SK-N-SH (cell line): ENCODE measurements around the gene LRMDA. TPM values are rescaled to one million over a fixed set of nuclear protein-coding genes. Genes with fewer than 3 reads are reported as not detected.

Experiments
- CTCF ChIA-PET: fragments of 300-600, 350-600 bp; formaldehyde crosslinking; extraction: SDS; loops from one replicate; lab custom pipeline; 2021; lab: Yijun Ruan, JAX
- POLR2A ChIA-PET: fragments of 350-600 bp; sonication (Branson Sonifier 250); formaldehyde crosslinking; extraction: SDS; loops from one replicate; lab custom pipeline; 2020; ENCODE audit warnings: antibody characterized with exemption, inconsistent platforms; lab: Yijun Ruan, JAX
- DNase-seq: peaks from one replicate; pipeline ENCODE4 v3.0.0; 2012
- H2AFZ ChIP-seq: fragments of 200-600 bp; sonication (generic); 2 replicates; pipeline ENCODE4 v1.8.1; 2016; ENCODE audit warnings: antibody characterized with exemption, mild to moderate bottlenecking, low read depth
- H3F3A ChIP-seq: fragments of 200-600 bp; sonication (generic); replicated peaks from 2 replicates; pipeline ENCODE3; 2016; ENCODE audit warnings: antibody characterized with exemption, mild to moderate bottlenecking; ENCODE audit not compliant: insufficient read depth
- H3K27ac ChIP-seq, 2 experiments: fragments of 200-500 bp in 1 of 2; fragments of 200-600 bp in 1 of 2; sonication (Bioruptor generic) in 1 of 2; sonication (generic), shearing (Covaris generic) in 1 of 2; 2 replicates each; pipeline versions ENCODE4 v1.5.1 to v1.6.1; 2014 to 2016; ENCODE audit warnings: low read depth in 2 of 2, inconsistent platforms in 1 of 2, low read length in 1 of 2, mild to moderate bottlenecking in 1 of 2, mixed read lengths in 1 of 2
- H3K27me3 ChIP-seq: fragments of 200-600 bp; sonication (generic), shearing (Covaris generic); 2 replicates; pipeline ENCODE4 v1.6.1; 2016; ENCODE audit warnings: mixed run types; ENCODE audit not compliant: insufficient read depth
- H3K36me3 ChIP-seq, 2 experiments: fragments of 200-500 bp in 1 of 2; fragments of 200-600 bp in 1 of 2; sonication (Bioruptor generic) in 1 of 2; sonication (generic) in 1 of 2; replicated peaks in 1 of 2; 2 replicates each; pipeline versions ENCODE3 to v1.5.1; 2014 to 2016; ENCODE audit warnings: low read length in 1 of 2, mild to moderate bottlenecking in 1 of 2; ENCODE audit not compliant: insufficient read depth in 2 of 2, control insufficient read depth in 1 of 2
- H3K4me1 ChIP-seq, 2 experiments: fragments of 200-500 bp in 1 of 2; fragments of 200-600 bp in 1 of 2; sonication (Bioruptor generic) in 1 of 2; sonication (generic), shearing (Covaris generic) in 1 of 2; 2 replicates each; pipeline versions ENCODE4 v1.5.1 to v1.6.1; 2014 to 2016; ENCODE audit warnings: low read depth in 1 of 2, low read length in 1 of 2, mixed run types in 1 of 2; ENCODE audit not compliant: insufficient read depth in 2 of 2, control insufficient read depth in 1 of 2
- H3K4me2 ChIP-seq: fragments of 200-600 bp; sonication (generic), shearing (Covaris generic); 2 replicates; pipeline ENCODE4 v1.6.1; 2017; ENCODE audit warnings: mixed run types
- H3K4me3 ChIP-seq, 2 experiments: fragments of 200-500 bp in 1 of 2; fragments of 200-600 bp in 1 of 2; sonication (Bioruptor generic) in 1 of 2; sonication (generic), shearing (Covaris generic) in 1 of 2; 2 replicates each; pipeline versions ENCODE4 v1.5.1 to v1.8.1; 2014 to 2016; ENCODE audit warnings: low read depth in 2 of 2, inconsistent platforms in 1 of 2, low read length in 1 of 2, mild to moderate bottlenecking in 1 of 2, mixed read lengths in 1 of 2, moderate library complexity in 1 of 2
- H3K79me2 ChIP-seq: fragments of 200-600 bp; sonication (generic); 2 replicates; pipeline ENCODE4 v1.8.1; 2017; ENCODE audit warnings: mild to moderate bottlenecking; ENCODE audit not compliant: insufficient read depth
- H3K9ac ChIP-seq: fragments of 200-600 bp; sonication (generic); 2 replicates; pipeline ENCODE4 v1.6.1; 2017; ENCODE audit warnings: mixed run types
- H3K9me2 ChIP-seq: fragments of 200-600 bp; sonication (generic); 2 replicates; pipeline ENCODE4 v1.6.1; 2017; ENCODE audit warnings: mixed run types
- H3K9me3 ChIP-seq: fragments of 200-600 bp; sonication (generic); 2 replicates; pipeline ENCODE4 v1.6.1; 2017; ENCODE audit warnings: mixed run types, mild to moderate bottlenecking, moderate library complexity
- H4K20me1 ChIP-seq: fragments of 200-600 bp; sonication (generic); 2 replicates; pipeline ENCODE4 v1.6.1; 2017; ENCODE audit warnings: mild to moderate bottlenecking, mixed run types; ENCODE audit not compliant: insufficient read depth
- CHD2 ChIP-seq: fragments of 150-350 bp; IDR thresholded peaks from 2 replicates; pipeline ENCODE4 v1.6.1; 2018; ENCODE audit warnings: low read length; ENCODE audit not compliant: partially characterized antibody
- EP300 ChIP-seq, 2 experiments: IDR thresholded peaks; 2 replicates each; pipeline versions ENCODE4 v1.4.0 to v1.6.1; 2012; ENCODE audit warnings: borderline replicate concordance in 1 of 2, low read depth in 1 of 2, low read length in 1 of 2
- EZH2phosphoT487 ChIP-seq: fragments of 200-600 bp; sonication (generic); IDR thresholded peaks from 2 replicates; pipeline ENCODE4 v1.6.1; 2017; ENCODE audit warnings: low read depth, mixed run types, mild to moderate bottlenecking, antibody characterized with exemption, moderate library complexity, borderline replicate concordance
- FOXJ3 ChIP-seq: sonication (generic); formaldehyde crosslinking; IDR thresholded peaks from 2 replicates; pipeline ENCODE4 v1.5.1; 2020; ENCODE audit warnings: mild to moderate bottlenecking, missing genetic modification reagents
- FOXM1 ChIP-seq: IDR thresholded peaks from 2 replicates; pipeline ENCODE4 v1.4.0; 2012; ENCODE audit warnings: low read depth, mild to moderate bottlenecking
- GABPA ChIP-seq: IDR thresholded peaks from 2 replicates; pipeline ENCODE4 v1.4.0; 2012; ENCODE audit warnings: low read depth, mild to moderate bottlenecking
- GATA2 ChIP-seq: sonication (generic); formaldehyde crosslinking; IDR thresholded peaks from 2 replicates; pipeline ENCODE4 v1.5.0; 2020; ENCODE audit warnings: mild to moderate bottlenecking, missing genetic modification reagents
- JUND ChIP-seq: IDR thresholded peaks from 2 replicates; pipeline ENCODE4 v1.4.0; 2012
- MEF2A ChIP-seq: IDR thresholded peaks from 2 replicates; pipeline ENCODE4 v1.4.0; 2012; ENCODE audit warnings: low read depth, borderline replicate concordance
- MXI1 ChIP-seq: IDR thresholded peaks from 2 replicates; pipeline ENCODE4 v1.6.1; 2012; ENCODE audit warnings: mild to moderate bottlenecking, low read depth, low read length, improper control_type of control experiment
- NFIC ChIP-seq: IDR thresholded peaks from 2 replicates; pipeline ENCODE4 v1.4.0; 2012; ENCODE audit warnings: borderline replicate concordance
- NRF1 ChIP-seq: IDR thresholded peaks from 2 replicates; pipeline ENCODE4 v1.6.1; 2012; ENCODE audit warnings: low read depth, mild to moderate bottlenecking, low read length
- POLR2AphosphoS5 ChIP-seq: IDR thresholded peaks from 2 replicates; pipeline ENCODE4 v1.6.1; 2012; ENCODE audit warnings: low read depth, low read length
- RAD21 ChIP-seq: IDR thresholded peaks from 2 replicates; pipeline ENCODE4 v1.6.1; 2012; ENCODE audit warnings: mild to moderate bottlenecking, low read length
- RCOR1 ChIP-seq: fragments of 150-350 bp; IDR thresholded peaks from 2 replicates; pipeline ENCODE4 v1.6.1; 2017; ENCODE audit warnings: antibody characterized with exemption, low read length
- RFX5 ChIP-seq: IDR thresholded peaks from 2 replicates; pipeline ENCODE4 v1.6.1; 2012; ENCODE audit warnings: mild to moderate bottlenecking, improper control_type of control experiment, low read length
- SIN3A ChIP-seq: IDR thresholded peaks from 2 replicates; pipeline ENCODE4 v1.6.1; 2012; ENCODE audit warnings: low read depth, mild to moderate bottlenecking, low read length, moderate library complexity, borderline replicate concordance
- SMC3 ChIP-seq: IDR thresholded peaks from 2 replicates; pipeline ENCODE4 v1.6.1; 2012; ENCODE audit warnings: low read depth, low read length, improper control_type of control experiment
- TAF1 ChIP-seq: IDR thresholded peaks from 2 replicates; pipeline ENCODE4 v1.6.1; 2012; ENCODE audit warnings: low read depth, mild to moderate bottlenecking, low read length, moderate library complexity, borderline replicate concordance
- TCF12 ChIP-seq: IDR thresholded peaks from 2 replicates; pipeline ENCODE4 v1.4.0; 2012
- YY1 ChIP-seq: IDR thresholded peaks from 2 replicates; pipeline ENCODE4 v1.4.0; 2012; ENCODE audit warnings: low read depth, mild to moderate bottlenecking
- WGBS: methylation state at CpG from one replicate; pipeline ENCODE4 v1.1.6; 2017; ENCODE audit warnings: low lambda C conversion rate; 5-methylcytosine and 5-hydroxymethylcytosine counted together
- polyA plus RNA-seq, 3 experiments: library from polyadenylated mRNA; depleted of rRNA; stranded (reverse); fragments of >200 nt; gene quantifications; 2 replicates each; pipeline ENCODE4 v1.2.3, GENCODE V29; 2012
- TF ChIP-seq, protein P1 (sequence below): IDR thresholded peaks from 2 replicates; pipeline ENCODE4 v1.6.1; 2012; ENCODE audit warnings: mild to moderate bottlenecking, low read depth, low read length, moderate library complexity
- TF ChIP-seq, protein P2 (sequence below): IDR thresholded peaks from 2 replicates; pipeline ENCODE4 v1.4.0; 2012; ENCODE audit warnings: low read depth, borderline replicate concordance
- TF ChIP-seq, protein P3 (sequence below): fragments of 150-350 bp; IDR thresholded peaks from 2 replicates; pipeline ENCODE4 v1.6.1; 2017; ENCODE audit warnings: antibody characterized with exemption, low read length, low read depth, borderline replicate concordance
- TF ChIP-seq, protein P4 (sequence below): IDR thresholded peaks from 2 replicates; pipeline ENCODE4 v1.4.0; 2012; ENCODE audit warnings: low read depth, borderline replicate concordance
- TF ChIP-seq, protein P5 (sequence below): IDR thresholded peaks from 2 replicates; pipeline ENCODE4; 2012

Gene LRMDA
- polyA plus RNA-seq, 1 of the 3 experiments (the other 2 are of a cell fraction) = 0.95 TPM

DNA sequence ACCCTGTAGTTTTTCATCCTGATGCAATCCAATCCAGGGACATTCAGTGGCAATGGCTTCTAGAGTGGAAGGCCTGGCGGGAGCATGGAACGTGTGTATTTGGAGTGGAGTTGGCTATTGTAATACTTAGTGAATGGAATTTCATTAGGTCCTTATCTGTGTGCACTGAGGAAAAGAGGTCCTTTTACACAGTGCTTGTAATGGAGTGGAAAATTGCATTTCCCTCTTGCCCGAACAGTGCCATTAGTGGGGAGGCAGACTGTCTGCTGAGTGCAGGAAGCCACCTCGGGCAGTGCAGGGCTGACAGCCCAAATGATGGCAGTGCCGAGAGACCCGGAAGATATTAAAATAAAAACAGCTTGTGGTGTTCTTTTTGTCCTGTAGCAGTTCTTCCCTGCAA lies 786.6 kb downstream of the LRMDA start:
- Histone ChIP-seq H3K9me2 (no peaks in the 10 kb centered on the region), H4K20me1 (no peaks in the 10 kb centered on the region), H3K9me3 (no peaks in the 10 kb centered on the region), H2AFZ (no peak overlapping the region), H3K9ac (no peak overlapping the region), H3F3A (no peaks in the 10 kb centered on the region), H3K4me2 (no peak overlapping the region), H3K27ac (peak overlapping the region in 1 of 2 experiments; percentile 90; a peak in 2 of 4 replicates), H3K27me3 (no peaks in the 10 kb centered on the region), H3K36me3 (no peaks in the 10 kb centered on the region), H3K4me3 (no peak overlapping the region), H3K4me1 (peaks cover 0 to 11% of the 10 kb centered on the region in 2 experiments; a peak in 2 of 4 replicates), H3K79me2 (no peaks in the 10 kb centered on the region)
- WGBS = 42% methylated on average over 6 of the region's 6 CpGs
- peak; percentile 70 for DNase-seq
- POLR2A ChIA-PET = interaction anchor here (0.7 kb wide), 1 partner anchor 816 kb away, joined by 3 read pairs; the partner anchor contains the start of gene ZNF503
- CTCF ChIA-PET = no interaction called here
- TF ChIP-seq TAF1 (no peak), RAD21 (peak; percentile 25), MXI1 (peak; percentile 20; the same call in 1 of the 2 replicates), TCF12 (no peak), JUND (no peak), YY1 (no peak), NFIC (no peak), SIN3A (no peak), FOXM1 (no peak), EZH2phosphoT487 (no peak), POLR2AphosphoS5 (no peak), SMC3 (no peak), MEF2A (no peak), GABPA (no peak), NRF1 (no peak), FOXJ3 (peak; percentile 82), RCOR1 (peak; percentile 66), EP300 (IDR thresholded peaks at IDR 0.05; ENCODE audit: borderline replicate concordance in 1 of 2, low read depth in 1 of 2, low read length in 1 of 2) (peak in 1 of 2 experiments; percentile 54; a peak in 2 of 4 replicates), CHD2 (peak; percentile 50), RFX5 (no peak), GATA2 (CRISPR knock-in tag) (peak; percentile 75)
- TF ChIP-seq, protein P1, sequence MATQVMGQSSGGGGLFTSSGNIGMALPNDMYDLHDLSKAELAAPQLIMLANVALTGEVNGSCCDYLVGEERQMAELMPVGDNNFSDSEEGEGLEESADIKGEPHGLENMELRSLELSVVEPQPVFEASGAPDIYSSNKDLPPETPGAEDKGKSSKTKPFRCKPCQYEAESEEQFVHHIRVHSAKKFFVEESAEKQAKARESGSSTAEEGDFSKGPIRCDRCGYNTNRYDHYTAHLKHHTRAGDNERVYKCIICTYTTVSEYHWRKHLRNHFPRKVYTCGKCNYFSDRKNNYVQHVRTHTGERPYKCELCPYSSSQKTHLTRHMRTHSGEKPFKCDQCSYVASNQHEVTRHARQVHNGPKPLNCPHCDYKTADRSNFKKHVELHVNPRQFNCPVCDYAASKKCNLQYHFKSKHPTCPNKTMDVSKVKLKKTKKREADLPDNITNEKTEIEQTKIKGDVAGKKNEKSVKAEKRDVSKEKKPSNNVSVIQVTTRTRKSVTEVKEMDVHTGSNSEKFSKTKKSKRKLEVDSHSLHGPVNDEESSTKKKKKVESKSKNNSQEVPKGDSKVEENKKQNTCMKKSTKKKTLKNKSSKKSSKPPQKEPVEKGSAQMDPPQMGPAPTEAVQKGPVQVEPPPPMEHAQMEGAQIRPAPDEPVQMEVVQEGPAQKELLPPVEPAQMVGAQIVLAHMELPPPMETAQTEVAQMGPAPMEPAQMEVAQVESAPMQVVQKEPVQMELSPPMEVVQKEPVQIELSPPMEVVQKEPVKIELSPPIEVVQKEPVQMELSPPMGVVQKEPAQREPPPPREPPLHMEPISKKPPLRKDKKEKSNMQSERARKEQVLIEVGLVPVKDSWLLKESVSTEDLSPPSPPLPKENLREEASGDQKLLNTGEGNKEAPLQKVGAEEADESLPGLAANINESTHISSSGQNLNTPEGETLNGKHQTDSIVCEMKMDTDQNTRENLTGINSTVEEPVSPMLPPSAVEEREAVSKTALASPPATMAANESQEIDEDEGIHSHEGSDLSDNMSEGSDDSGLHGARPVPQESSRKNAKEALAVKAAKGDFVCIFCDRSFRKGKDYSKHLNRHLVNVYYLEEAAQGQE = no peak
- TF ChIP-seq, protein P2, sequence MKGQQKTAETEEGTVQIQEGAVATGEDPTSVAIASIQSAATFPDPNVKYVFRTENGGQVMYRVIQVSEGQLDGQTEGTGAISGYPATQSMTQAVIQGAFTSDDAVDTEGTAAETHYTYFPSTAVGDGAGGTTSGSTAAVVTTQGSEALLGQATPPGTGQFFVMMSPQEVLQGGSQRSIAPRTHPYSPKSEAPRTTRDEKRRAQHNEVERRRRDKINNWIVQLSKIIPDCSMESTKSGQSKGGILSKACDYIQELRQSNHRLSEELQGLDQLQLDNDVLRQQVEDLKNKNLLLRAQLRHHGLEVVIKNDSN = no peak
- TF ChIP-seq, protein P3, sequence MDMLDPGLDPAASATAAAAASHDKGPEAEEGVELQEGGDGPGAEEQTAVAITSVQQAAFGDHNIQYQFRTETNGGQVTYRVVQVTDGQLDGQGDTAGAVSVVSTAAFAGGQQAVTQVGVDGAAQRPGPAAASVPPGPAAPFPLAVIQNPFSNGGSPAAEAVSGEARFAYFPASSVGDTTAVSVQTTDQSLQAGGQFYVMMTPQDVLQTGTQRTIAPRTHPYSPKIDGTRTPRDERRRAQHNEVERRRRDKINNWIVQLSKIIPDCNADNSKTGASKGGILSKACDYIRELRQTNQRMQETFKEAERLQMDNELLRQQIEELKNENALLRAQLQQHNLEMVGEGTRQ = no peak
- TF ChIP-seq, protein P4, sequence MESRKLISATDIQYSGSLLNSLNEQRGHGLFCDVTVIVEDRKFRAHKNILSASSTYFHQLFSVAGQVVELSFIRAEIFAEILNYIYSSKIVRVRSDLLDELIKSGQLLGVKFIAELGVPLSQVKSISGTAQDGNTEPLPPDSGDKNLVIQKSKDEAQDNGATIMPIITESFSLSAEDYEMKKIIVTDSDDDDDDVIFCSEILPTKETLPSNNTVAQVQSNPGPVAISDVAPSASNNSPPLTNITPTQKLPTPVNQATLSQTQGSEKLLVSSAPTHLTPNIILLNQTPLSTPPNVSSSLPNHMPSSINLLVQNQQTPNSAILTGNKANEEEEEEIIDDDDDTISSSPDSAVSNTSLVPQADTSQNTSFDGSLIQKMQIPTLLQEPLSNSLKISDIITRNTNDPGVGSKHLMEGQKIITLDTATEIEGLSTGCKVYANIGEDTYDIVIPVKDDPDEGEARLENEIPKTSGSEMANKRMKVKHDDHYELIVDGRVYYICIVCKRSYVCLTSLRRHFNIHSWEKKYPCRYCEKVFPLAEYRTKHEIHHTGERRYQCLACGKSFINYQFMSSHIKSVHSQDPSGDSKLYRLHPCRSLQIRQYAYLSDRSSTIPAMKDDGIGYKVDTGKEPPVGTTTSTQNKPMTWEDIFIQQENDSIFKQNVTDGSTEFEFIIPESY = no peak
- TF ChIP-seq, protein P5, sequence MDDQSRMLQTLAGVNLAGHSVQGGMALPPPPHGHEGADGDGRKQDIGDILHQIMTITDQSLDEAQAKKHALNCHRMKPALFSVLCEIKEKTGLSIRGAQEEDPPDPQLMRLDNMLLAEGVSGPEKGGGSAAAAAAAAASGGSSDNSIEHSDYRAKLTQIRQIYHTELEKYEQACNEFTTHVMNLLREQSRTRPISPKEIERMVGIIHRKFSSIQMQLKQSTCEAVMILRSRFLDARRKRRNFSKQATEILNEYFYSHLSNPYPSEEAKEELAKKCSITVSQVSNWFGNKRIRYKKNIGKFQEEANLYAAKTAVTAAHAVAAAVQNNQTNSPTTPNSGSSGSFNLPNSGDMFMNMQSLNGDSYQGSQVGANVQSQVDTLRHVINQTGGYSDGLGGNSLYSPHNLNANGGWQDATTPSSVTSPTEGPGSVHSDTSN = no peak
